GM19193 (cell line): ENCODE measurements around the gene HTRA3.

ENCODE experiments used
- POLR2A ChIP-seq: IDR thresholded peaks from 4 replicates; pipeline ENCODE4 v1.6.1; 2011; ENCODE audit not compliant: insufficient read depth, insufficient read length; ENCODE audit errors: extremely low read depth

HTRA3 gene

DNA sequence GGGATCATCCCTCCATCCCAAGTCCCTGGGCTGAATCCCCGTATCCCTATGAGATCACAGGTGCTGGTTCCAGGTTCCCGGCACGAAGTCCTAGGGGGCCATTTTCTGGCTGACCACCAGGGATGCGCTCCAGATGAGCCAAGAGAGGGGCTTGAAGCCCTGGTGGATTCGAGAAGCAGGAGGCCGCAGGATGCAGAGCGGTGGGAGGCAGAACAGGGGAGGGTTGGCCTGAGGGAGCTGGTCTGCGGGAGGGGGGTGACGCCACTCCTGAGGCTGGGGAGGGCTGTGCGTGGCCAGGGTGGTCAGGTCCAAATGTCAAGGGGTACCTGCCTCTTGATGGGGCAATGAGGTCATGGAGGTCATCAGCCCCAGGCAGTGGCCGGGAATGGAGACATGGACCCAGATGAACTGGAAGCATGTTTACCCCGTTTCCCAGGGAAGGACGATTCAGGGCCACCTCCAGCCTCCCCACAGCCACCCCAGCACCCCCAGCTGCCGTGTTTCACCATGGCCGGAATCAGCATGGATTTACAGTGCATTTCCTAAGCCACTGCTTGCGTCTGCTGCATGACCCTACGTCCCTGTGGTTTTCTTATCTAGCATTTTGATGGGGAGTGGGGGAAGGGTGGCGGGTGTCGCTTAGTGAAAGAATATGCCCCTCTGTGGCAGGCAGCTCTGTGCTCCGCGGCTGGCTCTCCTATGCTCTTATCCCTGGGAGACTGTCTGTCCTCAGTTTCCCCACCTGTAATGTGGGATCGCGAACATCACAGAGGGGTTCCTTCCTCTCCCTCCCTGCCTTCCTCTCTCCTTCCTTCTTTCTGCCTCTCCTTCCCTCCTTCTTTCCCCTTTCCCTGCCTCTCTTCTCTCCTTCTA, 17.0 kb upstream of the HTRA3 start:
- no peak for TF ChIP-seq POLR2A

DNA sequence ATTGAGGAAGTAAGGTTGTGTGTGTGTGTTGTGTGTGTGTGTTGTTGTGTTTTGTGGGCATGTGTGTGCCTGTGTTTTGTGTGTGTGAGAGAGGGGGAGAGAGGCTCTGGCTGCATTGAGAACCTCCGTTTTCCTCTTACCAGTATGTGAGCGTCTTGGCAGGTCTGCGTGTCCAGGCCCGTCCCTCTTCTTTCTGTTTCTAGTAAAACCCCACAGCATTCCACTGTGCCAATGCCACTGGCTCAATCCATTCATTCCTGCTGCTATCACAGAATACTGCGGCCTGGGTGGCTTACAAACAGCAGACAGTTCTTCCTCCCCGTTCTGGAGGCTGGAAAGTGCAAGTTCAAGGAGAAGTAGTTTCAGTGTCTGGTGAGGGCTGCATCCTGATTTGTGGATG, 15.5 kb upstream of the HTRA3 start:
- no peak for TF ChIP-seq POLR2A

GRCh38 chr4:8255698-8256441, 13.7 kb upstream of the HTRA3 start:
- TF ChIP-seq POLR2A = no peak

- no peak for TF ChIP-seq POLR2A
These were observed 11.7 kb upstream of the HTRA3 start for GRCh38 chr4:8257854-8258253.

DNA sequence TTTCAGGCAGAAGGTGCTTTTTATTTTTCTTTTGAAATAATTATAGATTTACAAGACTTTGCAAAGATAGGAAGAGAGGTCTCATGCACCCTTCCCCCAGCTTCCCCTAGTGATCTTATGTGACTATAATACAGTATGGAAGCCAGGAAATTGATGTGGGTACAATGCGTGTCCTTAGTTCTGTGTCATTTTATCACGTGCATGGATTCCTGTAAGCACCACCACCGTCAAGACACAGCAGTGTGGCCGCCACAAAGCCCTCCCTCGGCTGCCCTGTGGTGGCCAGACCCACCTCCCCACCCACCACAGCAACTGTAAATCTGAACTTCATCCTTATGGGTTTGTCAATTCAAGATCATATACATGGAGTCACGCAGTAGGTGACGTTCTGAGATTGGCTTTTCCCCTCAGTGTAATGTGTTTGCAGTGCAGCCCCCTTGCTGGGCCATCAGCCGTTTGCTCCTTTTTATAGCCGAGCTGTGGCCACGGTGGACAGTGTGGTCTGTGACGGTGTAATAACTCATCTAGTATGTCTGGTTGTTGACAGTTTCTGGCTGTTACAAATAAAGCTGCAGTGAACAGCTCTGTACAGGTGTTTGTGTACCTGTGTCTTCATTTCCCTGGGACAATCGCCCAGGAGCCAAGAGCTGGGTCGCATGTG, 10.9 kb upstream of the HTRA3 start:
- TF ChIP-seq POLR2A = no peak

DNA sequence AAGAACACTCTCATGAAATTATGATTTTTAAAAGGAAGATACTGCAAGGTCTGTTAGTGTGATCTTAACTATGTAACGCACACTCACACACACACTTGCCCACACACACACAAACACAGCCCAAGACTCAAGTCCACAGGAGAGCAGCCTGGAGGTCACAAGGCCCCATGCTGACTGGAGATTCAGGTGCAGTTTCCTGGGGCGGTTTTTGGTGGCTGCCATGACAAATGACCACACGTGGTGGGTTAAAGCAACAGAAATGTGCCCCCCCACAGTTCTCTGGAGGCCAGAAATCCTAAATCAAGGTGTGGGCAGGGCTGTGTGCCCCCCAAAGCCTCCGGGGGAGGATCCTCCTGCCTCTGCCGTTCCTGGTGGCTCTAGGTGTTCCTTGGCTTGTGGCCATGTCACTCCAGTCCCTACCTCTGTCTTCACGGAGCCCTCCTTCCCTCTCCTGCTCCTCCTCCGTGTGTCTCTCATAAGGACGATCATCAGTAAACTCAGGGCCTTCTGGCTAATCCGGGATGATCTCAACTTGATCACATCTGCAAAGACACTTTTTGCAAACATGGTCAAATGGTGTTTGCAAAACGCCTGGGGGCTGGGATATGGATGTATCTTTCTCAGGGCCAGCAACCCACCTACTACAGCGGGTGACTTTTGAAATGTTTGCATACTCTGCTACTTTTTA, 9.7 kb upstream of the HTRA3 start:
- TF ChIP-seq POLR2A = no peak

DNA sequence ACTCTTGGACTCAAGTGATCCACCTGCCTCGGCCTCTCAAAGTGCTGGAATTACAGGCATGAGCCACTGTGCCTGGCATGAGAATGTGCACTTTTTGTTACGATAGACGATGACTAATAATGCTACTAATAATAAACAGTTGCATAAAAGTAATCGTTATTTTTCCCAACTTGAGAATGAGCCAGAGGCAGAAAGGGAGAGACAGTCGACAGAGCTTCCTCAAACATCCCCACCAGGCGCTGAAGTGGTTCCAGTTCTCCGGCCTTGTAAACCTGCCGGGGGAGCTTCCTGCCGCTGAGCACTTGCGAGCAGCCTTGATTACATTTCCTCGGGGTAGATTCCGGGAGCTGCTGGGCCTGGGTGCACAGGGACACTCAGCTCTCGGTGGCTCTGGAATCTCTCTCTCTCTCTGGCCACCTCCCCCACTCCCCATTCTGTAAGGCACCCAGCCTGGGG, 8.9 kb upstream of the HTRA3 start:
- no peak for TF ChIP-seq POLR2A

DNA sequence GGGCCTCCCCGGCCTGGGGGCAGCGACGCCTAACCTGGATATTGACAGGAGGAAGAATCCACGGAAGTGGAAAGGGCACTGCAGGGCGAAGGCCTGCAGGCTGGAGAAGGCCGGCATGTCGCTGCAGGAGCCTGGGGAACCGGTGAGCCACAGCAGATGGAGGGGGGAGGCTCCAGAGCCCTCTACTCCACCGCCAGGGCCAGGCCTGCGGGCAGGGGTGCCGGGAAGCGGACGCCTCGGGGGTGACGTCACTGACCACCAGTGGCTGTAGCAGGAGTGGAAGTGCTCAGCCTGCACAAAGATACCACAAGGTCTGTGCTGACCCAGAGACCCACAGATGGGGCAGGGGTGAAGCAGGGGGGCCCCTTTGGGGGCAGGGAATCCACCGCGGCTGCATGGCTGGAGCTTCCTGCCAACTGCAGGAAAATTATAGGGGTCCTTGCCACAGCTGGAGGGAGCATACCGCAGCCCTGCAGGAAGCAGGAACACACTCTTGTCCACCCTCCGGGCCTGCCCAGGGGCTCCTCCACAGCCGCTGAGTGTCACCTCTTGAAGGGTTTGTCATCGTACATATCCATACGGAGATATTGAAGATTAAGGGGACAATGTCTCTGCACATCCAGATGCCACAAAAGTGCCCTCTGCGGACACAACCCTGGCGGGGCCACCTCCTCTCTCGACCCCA, 7.6 kb upstream of the HTRA3 start:
- no peak for TF ChIP-seq POLR2A

GRCh38 chr4:8262637-8263322, 6.8 kb upstream of the HTRA3 start:
- no peak for TF ChIP-seq POLR2A

DNA sequence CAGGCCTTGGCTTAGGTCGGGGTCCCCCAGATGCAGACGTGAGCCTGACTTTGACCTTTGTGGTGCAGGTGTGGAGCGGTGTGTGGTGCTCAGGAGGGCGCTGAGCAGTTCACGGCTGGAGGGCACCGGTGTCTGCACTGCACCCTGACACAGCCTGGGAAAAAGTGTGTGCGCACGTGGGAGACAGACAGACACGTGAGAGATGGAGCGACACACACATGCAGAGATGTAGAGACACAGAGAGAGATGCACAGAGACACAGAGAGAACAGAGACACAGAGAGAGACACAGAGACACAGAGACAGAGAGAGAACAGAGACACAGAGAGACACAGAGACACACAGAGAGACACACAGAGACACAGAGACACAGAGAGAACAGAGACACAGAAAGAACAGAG, 6.2 kb upstream of the HTRA3 start:
- TF ChIP-seq POLR2A = no peak

GRCh38 chr4:8264106-8264505, 5.4 kb upstream of the HTRA3 start:
- no peak for TF ChIP-seq POLR2A

GRCh38 chr4:8265171-8265929, 4.2 kb upstream of the HTRA3 start:
- TF ChIP-seq POLR2A = no peak

GRCh38 chr4:8266088-8266487, 3.5 kb upstream of the HTRA3 start:
- TF ChIP-seq POLR2A = no peak
